Measurements from ENCODE around the gene SLC23A1.

GRCh38 chr5:139394654-139395566 is 11.8 kb upstream of the SLC23A1 start, which contains the start of gene PROB1:
- TF ChIP-seq CTCF (IDR thresholded peaks at IDR 0.05) (no peak), POLR2A (IDR thresholded peaks at IDR 0.05) (no peak)

Data from testis (tissue), 2 donors.